Tibial nerve (tissue), 4 donors: Measurements from ENCODE around the gene PMIS2. TPM values are rescaled to one million over a fixed set of nuclear protein-coding genes. Genes with fewer than 3 reads are reported as not detected.

Experiments used
- DNase-seq, 2 donors: peaks; one replicate each; pipeline ENCODE4 v3.0.0-alpha.2; 2019; ENCODE audit warnings: low spot score in 2 of 2
- H3K27ac ChIP-seq, 4 donors: fragments of 200-600 bp; sonication (generic) in 3 of 4; one replicate each; pipeline ENCODE4 v1.5.1; 2017 to 2019; ENCODE audit warnings: mild to moderate bottlenecking in 1 of 4
- H3K27me3 ChIP-seq, 2 donors: fragments of 200-600 bp; sonication (generic) in 1 of 2; one replicate each; pipeline versions ENCODE4 v1.5.1 to v1.6.0; 2017 to 2019
- H3K36me3 ChIP-seq, 3 donors: fragments of 200-600 bp; sonication (generic); one replicate each; pipeline ENCODE4 v1.5.1; 2018 to 2019
- H3K4me1 ChIP-seq, 4 donors: fragments of 200-600 bp; sonication (generic) in 3 of 4; one replicate each; pipeline ENCODE4 v1.5.1; 2017 to 2019
- H3K4me3 ChIP-seq, 4 donors: fragments of 200-600 bp; sonication (generic) in 3 of 4; one replicate each; pipeline ENCODE4 v1.5.1; 2017 to 2019; ENCODE audit warnings: mild to moderate bottlenecking in 1 of 4, moderate library complexity in 1 of 4
- H3K9me3 ChIP-seq, 4 donors: fragments of 200-600 bp; sonication (generic) in 3 of 4; one replicate each; pipeline ENCODE4 v1.5.1; 2017 to 2019
- EP300 ChIP-seq, 2 donors: sonication (generic); formaldehyde crosslinking; IDR thresholded peaks; one replicate each; pipeline ENCODE4 v1.6.1; 2017; ENCODE audit warnings: antibody characterized with exemption in 2 of 2, mild to moderate bottlenecking in 1 of 2
- POLR2A ChIP-seq, 2 donors: fragments of 450-650 bp; IDR thresholded peaks; one replicate each; pipeline ENCODE4 v1.6.1; 2017; ENCODE audit warnings: antibody characterized with exemption in 2 of 2, mild to moderate bottlenecking in 2 of 2, moderate library complexity in 2 of 2
- WGBS, 2 donors: methylation state at CpG; one replicate each; pipeline ENCODE4 v1.1.5; 2018; 5-methylcytosine and 5-hydroxymethylcytosine counted together
- total RNA-seq, 4 donors: library from RNA; depleted of rRNA; stranded (reverse); fragments of >200 nt; gene quantifications; one replicate each; pipeline ENCODE4 v1.1.0, GENCODE V29; 2016
- TF ChIP-seq, protein P1 (sequence below), 5 experiments: fragments of 200-600 bp in 3 of 5; fragments of 450-650 bp in 2 of 5; sonication (generic) in 3 of 5; IDR thresholded peaks; one replicate each; pipeline ENCODE4 v1.5.1; 2016 to 2019; ENCODE audit warnings: antibody characterized with exemption in 5 of 5, mild to moderate bottlenecking in 3 of 5, moderate library complexity in 2 of 5

PMIS2 gene
- total RNA-seq, 4 donors from 2014 or later = not detected

DNA sequence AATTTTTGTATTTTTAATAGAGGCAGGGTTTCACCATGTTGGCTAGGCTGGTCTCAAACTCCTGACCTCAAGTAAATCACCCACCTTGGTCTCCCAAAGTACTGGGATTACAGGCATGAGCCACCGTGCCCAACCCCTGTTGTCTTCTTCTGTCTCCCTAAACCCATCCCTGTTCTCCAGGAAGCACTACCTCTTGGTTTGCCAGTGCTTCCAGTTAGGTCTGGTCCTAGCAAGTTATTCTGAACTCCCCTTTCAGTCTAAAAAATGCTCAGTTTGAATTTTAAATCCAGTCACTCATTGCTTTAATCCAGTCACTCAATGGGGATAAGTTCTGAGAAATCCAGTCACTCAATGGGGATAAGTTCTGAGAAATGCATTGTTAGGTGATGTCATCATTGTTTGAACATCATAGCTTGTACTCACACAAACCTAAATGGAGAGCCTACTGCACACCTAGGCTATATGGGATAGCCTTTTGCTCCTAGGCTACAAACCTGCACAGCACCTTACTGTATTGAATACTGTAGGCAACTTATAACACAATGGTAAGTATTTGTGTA, 14.5 kb upstream of the PMIS2 start:
- no peaks in the 10 kb centered on the region for H3K4me1 ChIP-seq
- DNase-seq = no peak
- H3K36me3 ChIP-seq = no peaks in the 10 kb centered on the region
- no peak overlapping the region for H3K4me3 ChIP-seq
- 87 to 93% methylated on average over 1 of the region's 1 CpG for whole genome bisulfite sequencing, 2 donors
- peaks cover 0 to 12% (median 2%) of the 10 kb centered on the region in 4 donors for H3K9me3 ChIP-seq
- H3K27me3 ChIP-seq = peaks cover 0 to 7% of the 10 kb centered on the region in 2 donors
- TF ChIP-seq, protein P1, sequence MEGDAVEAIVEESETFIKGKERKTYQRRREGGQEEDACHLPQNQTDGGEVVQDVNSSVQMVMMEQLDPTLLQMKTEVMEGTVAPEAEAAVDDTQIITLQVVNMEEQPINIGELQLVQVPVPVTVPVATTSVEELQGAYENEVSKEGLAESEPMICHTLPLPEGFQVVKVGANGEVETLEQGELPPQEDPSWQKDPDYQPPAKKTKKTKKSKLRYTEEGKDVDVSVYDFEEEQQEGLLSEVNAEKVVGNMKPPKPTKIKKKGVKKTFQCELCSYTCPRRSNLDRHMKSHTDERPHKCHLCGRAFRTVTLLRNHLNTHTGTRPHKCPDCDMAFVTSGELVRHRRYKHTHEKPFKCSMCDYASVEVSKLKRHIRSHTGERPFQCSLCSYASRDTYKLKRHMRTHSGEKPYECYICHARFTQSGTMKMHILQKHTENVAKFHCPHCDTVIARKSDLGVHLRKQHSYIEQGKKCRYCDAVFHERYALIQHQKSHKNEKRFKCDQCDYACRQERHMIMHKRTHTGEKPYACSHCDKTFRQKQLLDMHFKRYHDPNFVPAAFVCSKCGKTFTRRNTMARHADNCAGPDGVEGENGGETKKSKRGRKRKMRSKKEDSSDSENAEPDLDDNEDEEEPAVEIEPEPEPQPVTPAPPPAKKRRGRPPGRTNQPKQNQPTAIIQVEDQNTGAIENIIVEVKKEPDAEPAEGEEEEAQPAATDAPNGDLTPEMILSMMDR (IDR thresholded peaks at IDR 0.05) = no peak
- TF ChIP-seq POLR2A (IDR thresholded peaks at IDR 0.05) (no peak), EP300 (IDR thresholded peaks at IDR 0.05) (no peak)
- no peak overlapping the region for H3K27ac ChIP-seq

DNA sequence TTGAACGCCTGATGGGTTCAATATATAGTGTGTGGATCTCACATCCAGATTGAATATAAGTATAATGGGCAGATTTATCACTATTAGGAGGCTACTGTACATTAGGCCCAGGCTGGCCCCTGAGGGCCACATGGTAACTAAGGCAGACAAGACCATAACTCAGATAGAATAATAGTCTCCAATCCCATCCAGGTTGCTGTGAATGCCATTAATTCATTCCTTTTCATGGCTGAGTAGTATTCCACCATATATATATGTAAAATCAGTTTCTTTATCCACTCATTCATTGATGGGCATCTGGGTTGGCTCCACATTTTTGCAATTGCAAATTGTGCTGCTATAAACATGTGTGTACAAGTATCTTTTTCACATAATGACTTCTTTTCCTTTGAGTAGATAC, 8.1 kb upstream of the PMIS2 start:
- no peaks in the 10 kb centered on the region for H3K36me3 ChIP-seq
- no peak for DNase-seq
- no peaks in the 10 kb centered on the region for H3K4me1 ChIP-seq
- no peak overlapping the region for H3K4me3 ChIP-seq
- H3K9me3 ChIP-seq = peaks cover 0 to 44% (median 2%) of the 10 kb centered on the region in 4 donors
- H3K27ac ChIP-seq = no peak overlapping the region
- WGBS, 2 donors = 81 to 83% methylated on average over 1 of the region's 1 CpG
- no peaks in the 10 kb centered on the region for H3K27me3 ChIP-seq
- TF ChIP-seq EP300 (IDR thresholded peaks at IDR 0.05) (no peak), POLR2A (IDR thresholded peaks at IDR 0.05) (no peak)
- TF ChIP-seq, protein P1 (IDR thresholded peaks at IDR 0.05) = no peak

DNA sequence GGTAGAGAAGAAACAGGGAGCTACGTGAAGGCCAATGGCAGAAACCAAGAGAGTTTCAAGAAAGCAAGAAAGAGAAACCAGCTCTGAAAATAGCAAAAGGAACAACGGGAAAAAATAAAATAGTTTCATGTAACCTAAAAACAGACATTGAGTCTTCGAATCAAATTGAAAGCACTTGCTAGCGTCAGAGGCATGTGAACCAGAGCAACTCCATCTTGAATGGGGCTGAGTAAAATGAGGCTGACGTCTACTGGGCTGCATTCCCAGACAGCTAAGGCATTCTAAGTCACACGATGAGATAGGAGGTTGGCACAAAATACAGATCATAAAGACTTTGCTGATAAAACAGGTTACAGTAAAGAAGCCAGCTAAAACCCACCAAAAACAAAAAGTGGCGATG, 7.3 kb upstream of the PMIS2 start:
- Histone ChIP-seq H3K4me1 (no peaks in the 10 kb centered on the region), H3K4me3 (no peak overlapping the region), H3K9me3 (peaks cover 0 to 44% (median 2%) of the 10 kb centered on the region in 4 donors), H3K27ac (no peak overlapping the region), H3K27me3 (no peaks in the 10 kb centered on the region), H3K36me3 (no peaks in the 10 kb centered on the region)
- TF ChIP-seq EP300 (IDR thresholded peaks at IDR 0.05) (no peak), POLR2A (IDR thresholded peaks at IDR 0.05) (no peak)
- TF ChIP-seq, protein P1 (IDR thresholded peaks at IDR 0.05) = no peak
- DNase-seq = no peak
- WGBS, 2 donors = 67 to 78% methylated on average over 7 of the region's 7 CpGs

DNA sequence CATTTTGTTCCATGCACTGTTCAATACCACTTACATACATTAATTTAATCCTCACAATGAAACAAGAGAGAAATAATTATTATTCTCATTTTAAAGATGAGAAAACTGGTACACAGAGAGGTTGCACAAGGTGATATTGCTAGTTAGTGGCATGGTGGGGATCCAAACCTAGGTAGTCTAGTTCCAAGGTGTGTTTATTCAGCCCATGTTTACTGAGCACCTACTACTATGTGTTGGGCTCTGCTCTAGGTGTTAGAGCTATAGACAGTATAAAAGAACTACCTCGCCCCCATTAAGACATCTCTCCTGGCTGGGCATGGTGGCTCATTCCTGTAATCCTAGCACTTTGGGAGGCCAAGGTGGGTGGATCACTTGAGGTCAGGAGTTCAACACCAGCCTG, 3.2 kb upstream of the PMIS2 start:
- Histone ChIP-seq H3K36me3 (no peaks in the 10 kb centered on the region), H3K27me3 (no peaks in the 10 kb centered on the region), H3K4me1 (no peaks in the 10 kb centered on the region), H3K4me3 (no peak overlapping the region), H3K9me3 (peaks cover 0 to 20% (median 0%) of the 10 kb centered on the region in 4 donors), H3K27ac (no peak overlapping the region)
- no peak for DNase-seq
- WGBS, 2 donors = 75 to 93% methylated on average over 1 of the region's 1 CpG
- no peak for TF ChIP-seq EP300 (IDR thresholded peaks at IDR 0.05)
- no peak for TF ChIP-seq POLR2A (IDR thresholded peaks at IDR 0.05)
- TF ChIP-seq, protein P1 (IDR thresholded peaks at IDR 0.05) = no peak

DNA sequence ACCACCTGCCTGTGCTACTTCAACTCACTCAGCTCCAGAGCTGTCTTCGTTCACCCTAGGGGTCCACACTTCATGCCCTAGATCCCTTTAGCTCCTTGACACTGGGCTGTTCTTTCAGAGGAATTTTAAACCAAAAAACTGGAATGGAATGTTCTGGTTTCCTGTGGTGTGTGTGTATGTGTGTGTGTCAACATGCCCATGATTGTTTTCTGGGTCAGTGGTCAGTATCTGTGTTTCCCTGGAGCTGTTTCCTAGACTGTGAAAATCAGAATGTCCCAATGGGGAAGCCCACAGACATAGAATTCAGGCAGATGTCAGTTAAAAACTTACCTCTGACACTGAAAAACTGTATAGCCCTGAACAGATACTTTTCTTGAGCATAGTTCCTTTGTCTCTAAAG, 1.3 kb downstream of the PMIS2 start:
- Histone ChIP-seq H3K36me3 (no peaks in the 10 kb centered on the region), H3K27me3 (no peaks in the 10 kb centered on the region), H3K4me3 (no peak overlapping the region), H3K9me3 (peaks cover 0 to 6% (median 0%) of the 10 kb centered on the region in 4 donors), H3K4me1 (no peaks in the 10 kb centered on the region), H3K27ac (no peak overlapping the region)
- WGBS, 2 donors = 23 to 55% methylated on average over 1 of the region's 1 CpG
- no peak for DNase-seq
- TF ChIP-seq, protein P1 (IDR thresholded peaks at IDR 0.05) = no peak
- TF ChIP-seq EP300 (IDR thresholded peaks at IDR 0.05) = no peak
